Panc1 (cell line): Measurements from ENCODE around the gene ASCC3. TPM values are rescaled to one million over a fixed set of nuclear protein-coding genes. Genes with fewer than 3 reads are reported as not detected.

Source experiments
- ATAC-seq: fragments of 200-7000 bp; cut with Tn5 transposase; 2 replicates; pipeline ENCODE4 v1.9.1; 2020; ENCODE audit warnings: mild to moderate bottlenecking, moderate library complexity
- BruUV-seq: library from RNA; stranded (reverse); fragments of 400-500 nt; replicated peaks from 2 replicates; lab custom pipeline; 2021; lab: Mats Ljungman, UMichigan
- CTCF ChIA-PET: fragments of 300-600 bp; sonication (Branson Sonifier 250); formaldehyde crosslinking; loops from one replicate; lab custom pipeline; 2022; ENCODE audit warnings: antibody characterized with exemption; lab: Charles Lee
- POLR2A ChIA-PET: fragments of 300-600 bp; sonication (Branson Sonifier 250); formaldehyde crosslinking; loops from one replicate; lab custom pipeline; 2022; ENCODE audit warnings: antibody characterized with exemption; lab: Charles Lee
- DNase-seq: peaks from one replicate; pipeline ENCODE4 v3.0.0-alpha.2; 2010; ENCODE audit warnings: low read depth, low spot score
- H3K27ac ChIP-seq: 2 replicates; pipeline ENCODE4 v1.5.1; 2011; ENCODE audit warnings: mild to moderate bottlenecking, low read length, inconsistent platforms
- H3K27me3 ChIP-seq: fragments of 200-500 bp; sonication (Bioruptor generic); 2 replicates; pipeline ENCODE4 v1.6.0; 2014; ENCODE audit warnings: low read length, inconsistent platforms; ENCODE audit not compliant: control insufficient read depth, insufficient read depth
- H3K36me3 ChIP-seq: fragments of 200-500 bp; sonication (Bioruptor generic); 2 replicates; pipeline ENCODE4 v1.5.1; 2014; ENCODE audit warnings: inconsistent platforms, mild to moderate bottlenecking, low read length, moderate library complexity; ENCODE audit not compliant: control insufficient read depth, insufficient read depth
- H3K4me1 ChIP-seq: 2 replicates; pipeline ENCODE4 v1.5.1; 2011; ENCODE audit warnings: inconsistent platforms, mild to moderate bottlenecking, low read length, moderate library complexity; ENCODE audit not compliant: control insufficient read depth, insufficient read depth
- H3K4me3 ChIP-seq, 2 experiments: 2 replicates each; pipeline ENCODE4 v1.5.1; 2011 to 2012; ENCODE audit warnings: low read depth in 2 of 2, low read length in 2 of 2, mild to moderate bottlenecking in 2 of 2, inconsistent platforms in 1 of 2, moderate library complexity in 1 of 2
- H3K9me3 ChIP-seq: fragments of 200-500 bp; sonication (Bioruptor generic); 2 replicates; pipeline ENCODE4 v1.5.1; 2014; ENCODE audit warnings: low read depth, mild to moderate bottlenecking, inconsistent platforms, low read length, moderate library complexity; ENCODE audit not compliant: control insufficient read depth, insufficient read depth
- CTCF ChIP-seq: fragments of 450-650 bp; IDR thresholded peaks from 2 replicates; pipeline ENCODE4 v1.5.1; 2017; ENCODE audit warnings: mild to moderate bottlenecking
- POLR2AphosphoS5 ChIP-seq: IDR thresholded peaks from 2 replicates; pipeline ENCODE4 v1.6.1; 2012; ENCODE audit warnings: mild to moderate bottlenecking, low read depth, low read length, moderate library complexity
- SIN3A ChIP-seq: IDR thresholded peaks from 2 replicates; pipeline ENCODE4 v1.6.1; 2012; ENCODE audit warnings: low read depth, mild to moderate bottlenecking, low read length, moderate library complexity, borderline replicate concordance; ENCODE audit not compliant: insufficient read depth
- TCF7L2 ChIP-seq: IDR thresholded peaks from 2 replicates; pipeline ENCODE4 v1.6.1; 2011; ENCODE audit warnings: mild to moderate bottlenecking, low read depth, low read length, inconsistent platforms
- in situ Hi-C: cut with HindIII; loops from 2 replicates; pipeline ENCODE4 v1.10.0; 2016; ENCODE audit warnings: low sequenced_read_pairs, low pct_unique_long_range_greater_than_20kb
- intact Hi-C: fragments of 100-400 bp; cut with micrococcal nuclease; formaldehyde crosslinking; loops from one replicate; pipeline ENCODE4 v1.10.0; 2022; ENCODE audit not compliant: unreplicated experiment
- total RNA-seq: library from RNA; stranded (reverse); gene quantifications from one replicate; pipeline ENCODE4 v1.2.1, GENCODE V29; 2021; ENCODE audit not compliant: unreplicated experiment
- TF ChIP-seq, protein P1 (sequence below), 2 experiments: IDR thresholded peaks; 2 replicates each; pipeline ENCODE4 v1.6.1; 2011 to 2012; ENCODE audit warnings: low read depth in 2 of 2, control low read depth in 1 of 2, low read length in 1 of 2, mild to moderate bottlenecking in 1 of 2, moderate library complexity in 1 of 2; ENCODE audit not compliant: insufficient read depth in 1 of 2

ASCC3 gene
- total RNA-seq, 1 experiment from 2014 or later: 46.9 TPM

- intact Hi-C loops: no loop called here
- in situ Hi-C loops: no loop called here
These were observed 378.0 kb downstream of the ASCC3 start for GRCh38 chr6:100503043-100503705.

DNA sequence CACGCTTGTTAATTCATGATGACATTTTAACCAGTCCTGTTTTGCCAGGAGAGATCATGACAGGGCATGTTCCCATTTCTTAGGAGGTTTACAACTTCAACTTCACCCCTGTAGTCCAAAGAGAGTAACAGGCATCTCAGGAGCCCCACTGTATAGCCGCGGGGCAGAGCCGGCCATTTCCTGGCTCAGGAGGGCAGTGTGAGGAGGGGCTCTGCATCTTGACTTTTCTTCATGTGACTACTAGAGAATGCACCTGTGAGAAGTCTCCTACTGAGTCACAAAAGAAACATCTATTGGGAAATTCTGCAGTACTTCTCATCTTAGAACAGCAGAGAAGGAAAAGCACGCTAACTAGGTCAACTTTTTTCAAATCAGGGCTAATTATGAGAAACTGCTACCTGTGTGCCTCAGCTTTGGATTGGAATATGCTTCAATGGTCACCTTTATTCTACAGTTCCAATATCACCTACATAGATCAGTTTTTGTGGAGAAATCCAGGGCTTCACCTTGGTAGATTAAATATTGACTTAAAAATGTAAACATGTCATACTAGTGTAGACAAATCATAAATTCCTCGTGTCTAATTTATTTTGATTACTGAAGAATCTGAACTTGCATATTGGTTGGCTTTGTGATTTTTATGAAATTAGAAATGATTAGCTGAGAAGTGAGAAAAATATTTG, 387.8 kb downstream of the ASCC3 start:
- TF ChIP-seq, protein P1, sequence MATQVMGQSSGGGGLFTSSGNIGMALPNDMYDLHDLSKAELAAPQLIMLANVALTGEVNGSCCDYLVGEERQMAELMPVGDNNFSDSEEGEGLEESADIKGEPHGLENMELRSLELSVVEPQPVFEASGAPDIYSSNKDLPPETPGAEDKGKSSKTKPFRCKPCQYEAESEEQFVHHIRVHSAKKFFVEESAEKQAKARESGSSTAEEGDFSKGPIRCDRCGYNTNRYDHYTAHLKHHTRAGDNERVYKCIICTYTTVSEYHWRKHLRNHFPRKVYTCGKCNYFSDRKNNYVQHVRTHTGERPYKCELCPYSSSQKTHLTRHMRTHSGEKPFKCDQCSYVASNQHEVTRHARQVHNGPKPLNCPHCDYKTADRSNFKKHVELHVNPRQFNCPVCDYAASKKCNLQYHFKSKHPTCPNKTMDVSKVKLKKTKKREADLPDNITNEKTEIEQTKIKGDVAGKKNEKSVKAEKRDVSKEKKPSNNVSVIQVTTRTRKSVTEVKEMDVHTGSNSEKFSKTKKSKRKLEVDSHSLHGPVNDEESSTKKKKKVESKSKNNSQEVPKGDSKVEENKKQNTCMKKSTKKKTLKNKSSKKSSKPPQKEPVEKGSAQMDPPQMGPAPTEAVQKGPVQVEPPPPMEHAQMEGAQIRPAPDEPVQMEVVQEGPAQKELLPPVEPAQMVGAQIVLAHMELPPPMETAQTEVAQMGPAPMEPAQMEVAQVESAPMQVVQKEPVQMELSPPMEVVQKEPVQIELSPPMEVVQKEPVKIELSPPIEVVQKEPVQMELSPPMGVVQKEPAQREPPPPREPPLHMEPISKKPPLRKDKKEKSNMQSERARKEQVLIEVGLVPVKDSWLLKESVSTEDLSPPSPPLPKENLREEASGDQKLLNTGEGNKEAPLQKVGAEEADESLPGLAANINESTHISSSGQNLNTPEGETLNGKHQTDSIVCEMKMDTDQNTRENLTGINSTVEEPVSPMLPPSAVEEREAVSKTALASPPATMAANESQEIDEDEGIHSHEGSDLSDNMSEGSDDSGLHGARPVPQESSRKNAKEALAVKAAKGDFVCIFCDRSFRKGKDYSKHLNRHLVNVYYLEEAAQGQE (IDR thresholded peaks at IDR 0.05; ENCODE audit: insufficient read depth in 1 of 2, low read depth in 2 of 2, low read length in 1 of 2): no peak
- no peak for TF ChIP-seq CTCF
- no peak for TF ChIP-seq SIN3A
- no peak for TF ChIP-seq POLR2AphosphoS5
- TF ChIP-seq TCF7L2: no peak
- no TSS peak for BruUV-seq
- CTCF ChIA-PET: no interaction called here
- in situ Hi-C loops (no loop called here), intact Hi-C loops (loop anchor here (10.0 kb wide), 1 partner anchor 161 kb away; no protein-coding TSS in a partner anchor)
- H3K36me3 ChIP-seq: no peaks in the 10 kb centered on the region
- H3K27me3 ChIP-seq: no peaks in the 10 kb centered on the region
- DNase-seq (no peak), ATAC-seq (no peak)
- POLR2A ChIA-PET: interaction anchor here (0.6 kb wide), 1 partner anchor 9 kb away, joined by 6 read pairs; no protein-coding TSS in a partner anchor
- no peaks in the 10 kb centered on the region for H3K4me1 ChIP-seq
- no peak overlapping the region for H3K4me3 ChIP-seq
- no peak overlapping the region for H3K27ac ChIP-seq
- H3K9me3 ChIP-seq: no peaks in the 10 kb centered on the region

More at GRCh38 chr6:100503043-100503705, 378.0 kb downstream of the ASCC3 start:
- no peak overlapping the region for H3K4me3 ChIP-seq
- peaks cover 7% of the 10 kb centered on the region; the same call in 1 of the 2 replicates for H3K4me1 ChIP-seq
- ChIA-PET CTCF (no interaction called here), POLR2A (interaction anchor here (0.7 kb wide), 1 partner anchor 9 kb away, joined by 6 read pairs; no protein-coding TSS in a partner anchor)
- BruUV-seq: no TSS peak
- H3K9me3 ChIP-seq: 0 out of 2 replicates have a peak, but pooled peaks cover 2% of the 10 kb centered on the region
- no peak overlapping the region for H3K27ac ChIP-seq
- no peaks in the 10 kb centered on the region for H3K27me3 ChIP-seq
- no peak for ATAC-seq
- TF ChIP-seq, protein P1 (IDR thresholded peaks at IDR 0.05; ENCODE audit: insufficient read depth in 1 of 2, low read depth in 2 of 2, low read length in 1 of 2): no peak
- TF ChIP-seq SIN3A: no peak
- TF ChIP-seq CTCF: no peak
- TF ChIP-seq POLR2AphosphoS5: no peak
- no peak for TF ChIP-seq TCF7L2
- DNase-seq: no peak
- H3K36me3 ChIP-seq: no peaks in the 10 kb centered on the region; the same call in 1 of the 2 replicates
